Superior temporal gyrus (tissue), 1 donor: ENCODE results near the gene TMEM219.
"Not testable (repeated sequence)": the region's sequence is repeated elsewhere in the genome, so short reads cannot be mapped to it uniquely, and the experiment has no call there.

ENCODE experiments used
- DNase-seq: peaks from one replicate; pipeline ENCODE4 v3.0.0-alpha.2; 2016; ENCODE audit errors: extremely low spot score

The TMEM219 gene

GRCh38 chr16:30011714-30012504 lies 50.0 kb downstream of the TMEM219 start:
- DNase-seq, result no peak

DNA sequence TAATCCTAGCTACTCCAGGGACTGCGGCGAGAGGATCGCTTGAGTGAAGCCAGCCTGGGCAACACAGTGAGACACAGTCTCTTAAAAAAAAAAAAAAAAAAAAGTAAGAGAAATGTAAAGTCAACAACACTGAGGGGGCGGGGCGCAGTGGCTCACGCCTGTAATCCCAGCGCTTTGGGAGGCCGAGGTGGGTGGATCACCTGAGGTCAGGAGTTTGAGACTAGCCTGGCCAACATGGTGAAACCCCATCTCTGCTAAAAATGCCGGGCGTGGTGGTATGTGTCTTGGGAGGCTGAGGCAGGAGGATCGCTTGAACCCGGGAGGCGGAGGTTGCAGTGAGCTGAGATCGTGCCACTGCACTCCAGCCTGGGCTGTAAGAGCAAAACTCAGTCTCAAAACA lies 50.7 kb downstream of the TMEM219 start:
- DNase-seq, result not testable (repeated sequence)

DNA sequence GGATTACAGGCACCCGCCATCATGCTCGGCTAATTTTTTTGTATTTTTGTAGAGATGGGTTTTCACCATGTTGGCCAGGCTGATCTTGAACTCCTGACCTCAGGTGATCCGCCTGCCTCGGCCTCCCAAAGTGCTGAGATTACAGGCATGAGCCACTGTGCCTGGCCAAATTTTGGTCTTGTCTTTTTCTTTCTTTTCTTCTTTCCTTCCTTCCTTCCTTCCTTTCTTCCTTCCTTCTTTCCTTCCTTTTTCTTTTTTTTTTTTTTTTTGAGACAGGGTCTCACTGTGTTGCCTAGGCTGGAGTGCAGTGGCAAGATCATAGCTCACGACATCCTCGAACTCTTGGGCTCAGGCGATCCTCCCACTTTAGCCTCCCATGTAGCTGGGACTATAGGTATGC lies 53.6 kb downstream of the TMEM219 start:
- DNase-seq, result not testable (repeated sequence)

GRCh38 chr16:30016555-30017276 lies 54.8 kb downstream of the TMEM219 start:
- no peak for DNase-seq

DNA sequence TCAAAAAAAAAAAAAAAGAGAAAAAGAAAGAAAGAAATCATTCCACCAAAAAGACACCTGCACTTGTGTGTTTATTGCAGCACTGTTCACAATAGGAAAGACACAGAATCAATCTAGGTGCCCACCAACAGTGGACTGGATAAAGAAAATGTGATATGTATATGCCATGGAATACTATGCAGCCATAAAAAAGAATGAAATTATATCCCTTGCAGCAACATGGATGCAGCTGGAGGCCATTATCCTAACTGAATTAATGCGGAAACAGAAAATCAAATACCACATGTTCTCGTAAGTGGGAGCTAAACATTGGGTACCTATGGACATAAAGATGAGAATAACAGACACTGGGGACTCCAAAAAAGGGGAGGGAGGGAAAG lies 55.4 kb downstream of the TMEM219 start:
- DNase-seq, result no peak

DNA sequence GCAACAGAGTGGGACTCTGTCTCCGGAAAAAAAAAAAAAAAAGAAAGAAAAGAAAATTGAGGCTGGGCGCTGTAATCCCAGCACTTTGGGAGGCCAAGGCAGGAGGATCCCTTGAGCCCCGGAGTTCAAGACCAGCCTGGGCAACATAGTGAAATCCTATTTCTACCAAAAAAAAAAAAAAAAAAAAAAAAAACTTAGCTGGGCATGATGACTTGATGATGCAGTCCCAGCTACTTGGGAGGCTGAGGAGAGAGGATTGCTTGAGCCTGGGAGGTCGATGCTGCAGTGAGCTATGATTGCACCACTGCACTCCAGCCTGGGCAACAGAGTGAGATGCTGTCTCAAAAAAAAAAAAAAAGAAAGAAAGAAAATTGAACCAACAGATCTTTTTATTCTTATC lies 56.1 kb downstream of the TMEM219 start:
- DNase-seq, result not testable (repeated sequence)

DNA sequence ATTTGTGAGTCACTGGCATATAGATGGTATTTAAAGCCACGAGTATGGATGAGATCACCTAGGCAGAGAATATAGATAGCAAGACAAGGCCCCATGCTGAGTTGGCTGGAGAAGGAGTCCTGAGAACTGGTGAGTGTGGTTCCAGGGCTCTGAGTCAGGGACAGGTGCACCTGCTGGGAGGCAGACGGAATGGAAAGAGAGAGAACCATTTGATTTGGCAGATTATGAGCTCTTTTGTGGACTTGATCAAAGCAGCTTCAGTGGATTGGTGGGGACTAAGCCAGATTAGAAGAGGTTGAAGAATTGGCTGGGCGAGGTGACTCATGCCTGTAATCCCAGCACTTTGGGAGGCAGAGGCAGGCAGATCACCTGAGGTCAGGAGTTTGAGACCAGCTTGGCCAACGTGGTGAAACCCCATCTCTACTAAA lies 56.9 kb downstream of the TMEM219 start:
- peak; percentile 45 for DNase-seq
